ENCODE data around the gene SMAD1.

- TF ChIP-seq EZH2 (IDR thresholded peaks at IDR 0.05; ENCODE audit: low read length, missing control alignments) (no peak), CTCF (conservative IDR thresholded peaks at IDR 0.05 in 1 of 2, IDR thresholded peaks at IDR 0.05 in 1 of 2; ENCODE audit: low read depth in 1 of 2, low read length in 2 of 2) (no peak)
Observed at GRCh38 chr4:145545031-145545430, 63.4 kb downstream of the SMAD1 start.
